Keratinocyte (primary cell): ENCODE measurements around the gene ZNF646.

Experiments used
- CTCF ChIP-seq, 3 experiments: IDR thresholded peaks in 1 of 3; conservative IDR thresholded peaks in 1 of 3; optimal IDR thresholded peaks in 1 of 3; 2 replicates in 2 of 3; 3 replicates in 1 of 3; pipeline versions ENCODE3 to v1.5.1; 2011; ENCODE audit warnings: low read length in 3 of 3, mild to moderate bottlenecking in 3 of 3, moderate library complexity in 2 of 3, control low read depth in 1 of 3, inconsistent platforms in 1 of 3; ENCODE audit not compliant: insufficient read depth in 2 of 3; ENCODE audit errors: extremely low read depth in 1 of 3
- EZH2 ChIP-seq: IDR thresholded peaks from one replicate; pipeline ENCODE4 v1.6.1; 2012; ENCODE audit warnings: inconsistent platforms, mild to moderate bottlenecking, low read length, moderate library complexity

- TF ChIP-seq CTCF (optimal IDR thresholded peaks at IDR 0.05 in 1 of 3, IDR thresholded peaks at IDR 0.05 in 1 of 3, conservative IDR thresholded peaks at IDR 0.05 in 1 of 3; ENCODE audit: extremely low read depth in 1 of 3, insufficient read depth in 2 of 3, low read length in 3 of 3) (no peak), EZH2 (no peak)
These were observed 58.2 kb downstream of the ZNF646 start for GRCh38 chr16:31132303-31132979.
